22Rv1 (cell line): ENCODE measurements around the gene RNF144B.

ENCODE experiments used
- CTCF ChIP-seq: fragments of 450-650 bp; IDR thresholded peaks from 2 replicates; pipeline ENCODE4 v1.5.1; 2017; ENCODE audit warnings: mild to moderate bottlenecking
- ZFX ChIP-seq: fragments of 450-650 bp; IDR thresholded peaks from 2 replicates; pipeline ENCODE4 v1.6.1; 2017; ENCODE audit warnings: antibody characterized with exemption, borderline replicate concordance

GRCh38 chr6:18380158-18380836 is 6.9 kb upstream of the RNF144B start:
- TF ChIP-seq CTCF: no peak
- TF ChIP-seq ZFX: no peak
